DMS 273 (cell line): ENCODE data around the gene GNAI2.
"Not testable (repeated sequence)": the region's sequence is repeated elsewhere in the genome, so short reads cannot be mapped to it uniquely, and the experiment has no call there.

Experiments used
- DNase-seq: peaks from one replicate; lab custom pipeline; 2025; ENCODE audit not compliant: unreplicated experiment; lab: John Stamatoyannopoulos, UW

GNAI2 gene

GRCh38 chr3:50204804-50205412 is 31.1 kb upstream of the GNAI2 start, which contains the start of gene SLC38A3:
Gene SLC38A3, plus strand, starts transcription at chr3:50205271. Its CDS starts 8,929 bp downstream, at chr3:50214200.
- peak; percentile 62 for DNase-seq

DNA sequence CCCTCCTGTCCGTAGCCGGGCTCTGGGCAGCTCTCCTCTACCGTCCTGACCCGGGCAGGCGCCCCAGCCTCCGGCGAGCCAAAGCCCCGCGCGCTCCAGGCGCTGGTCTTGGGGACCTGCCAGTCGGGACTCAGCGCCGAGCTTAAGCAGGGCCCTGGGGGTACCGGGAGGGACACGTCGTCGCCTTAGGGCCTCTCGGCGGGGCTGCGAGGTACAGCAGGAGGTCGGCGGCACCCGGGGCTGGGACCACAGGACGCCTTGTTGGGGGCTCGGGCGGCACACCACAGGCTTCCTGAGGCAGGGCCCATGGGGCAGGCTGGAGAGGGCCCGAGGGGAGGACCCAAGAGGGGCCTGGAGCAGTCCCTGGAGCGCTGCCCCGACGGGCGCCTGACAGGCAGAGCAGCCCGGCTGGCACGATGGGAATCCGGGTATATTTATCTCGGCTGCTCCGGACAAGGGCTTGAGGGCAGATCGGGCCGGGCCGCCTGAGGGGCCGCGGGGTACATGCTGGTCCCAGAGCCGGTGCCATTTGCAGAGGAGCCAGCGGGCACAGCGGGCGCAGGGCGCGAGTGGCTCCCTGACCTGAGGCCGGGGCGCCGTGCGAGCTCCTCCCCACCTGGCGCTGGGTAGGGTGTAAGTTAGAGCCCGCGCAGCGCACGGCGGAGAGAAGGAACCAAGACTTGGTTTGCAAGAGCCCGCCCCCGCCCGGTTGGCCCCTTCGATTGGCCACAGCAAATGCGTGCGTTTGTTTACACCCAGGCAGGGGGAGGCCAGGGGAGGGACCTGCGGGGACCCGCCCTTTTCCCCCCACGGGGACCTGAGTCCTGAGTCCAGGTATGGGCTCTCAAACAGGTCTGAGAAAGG is 30.4 kb upstream of the GNAI2 start:
- peak; percentile 63 for DNase-seq

DNA sequence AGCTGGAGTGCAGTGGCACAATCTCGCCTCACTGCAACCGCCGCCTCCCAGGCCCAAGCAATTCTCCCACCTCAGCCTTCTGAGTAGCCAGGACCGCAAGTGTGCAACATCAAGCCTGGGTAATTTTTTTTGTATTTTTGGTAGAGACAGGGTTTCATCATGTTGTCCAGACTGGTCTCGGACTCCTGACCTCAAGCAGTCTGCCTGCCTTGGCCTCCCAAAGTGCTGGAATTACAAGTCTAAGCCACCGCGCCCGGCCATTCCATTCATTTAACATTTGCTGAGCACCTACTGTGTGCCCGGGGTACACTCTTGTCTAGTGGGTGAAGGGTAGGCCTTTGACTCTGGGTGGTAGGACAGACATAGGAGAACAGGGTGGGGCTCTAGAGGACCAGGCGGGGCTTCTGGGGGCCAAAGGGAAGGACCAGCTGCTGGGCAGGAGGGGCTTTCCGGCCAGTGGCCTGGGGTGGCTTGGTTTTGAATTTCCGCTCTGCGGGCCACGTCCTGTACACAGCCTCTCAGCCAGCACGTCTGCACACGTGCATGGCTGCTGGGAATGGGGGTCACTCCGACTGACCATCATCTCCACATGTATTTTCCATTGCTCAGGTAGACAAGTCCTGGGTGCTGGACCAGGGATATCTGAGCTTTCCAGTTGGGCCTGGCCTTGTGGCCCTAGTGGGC is 28.5 kb upstream of the GNAI2 start:
- DNase-seq: no peak

DNA sequence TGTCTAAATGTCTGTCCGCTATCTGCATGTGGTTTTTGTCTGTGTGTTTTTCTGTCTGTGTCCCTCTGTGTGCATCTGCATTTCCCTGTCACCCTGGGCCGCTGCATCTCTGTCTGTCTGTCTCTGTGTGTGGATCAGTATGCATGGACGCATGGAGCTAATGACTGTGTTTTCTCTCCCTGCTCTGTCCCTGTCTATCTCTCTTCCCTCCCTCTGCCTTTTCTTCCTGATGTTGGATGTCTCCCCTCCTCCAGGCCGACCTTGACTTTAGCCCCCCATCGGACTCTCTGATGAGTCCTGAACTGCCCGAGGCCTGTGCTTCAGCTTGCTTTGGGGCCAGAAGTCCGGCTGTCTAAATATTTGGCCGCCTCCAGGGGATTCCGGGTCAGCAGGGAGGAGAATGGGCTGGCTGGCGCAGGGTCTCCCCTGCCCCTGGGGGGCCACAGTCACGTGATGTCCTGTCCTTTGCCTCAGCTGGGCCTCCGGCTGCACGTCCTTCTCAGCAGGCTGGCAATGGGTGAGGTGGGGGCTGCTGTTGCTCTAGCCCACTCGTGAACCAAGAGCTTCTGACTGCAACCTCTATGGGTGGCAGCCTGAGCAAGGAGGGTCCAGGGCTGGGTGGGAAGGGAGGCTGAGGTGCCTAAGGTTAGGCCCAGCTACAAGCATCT is 27.2 kb upstream of the GNAI2 start:
- no peak for DNase-seq

GRCh38 chr3:50210176-50210509 is 25.9 kb upstream of the GNAI2 start:
- DNase-seq: no peak

- DNase-seq: no peak
Measured at GRCh38 chr3:50210510-50211367, 25.3 kb upstream of the GNAI2 start.

DNA sequence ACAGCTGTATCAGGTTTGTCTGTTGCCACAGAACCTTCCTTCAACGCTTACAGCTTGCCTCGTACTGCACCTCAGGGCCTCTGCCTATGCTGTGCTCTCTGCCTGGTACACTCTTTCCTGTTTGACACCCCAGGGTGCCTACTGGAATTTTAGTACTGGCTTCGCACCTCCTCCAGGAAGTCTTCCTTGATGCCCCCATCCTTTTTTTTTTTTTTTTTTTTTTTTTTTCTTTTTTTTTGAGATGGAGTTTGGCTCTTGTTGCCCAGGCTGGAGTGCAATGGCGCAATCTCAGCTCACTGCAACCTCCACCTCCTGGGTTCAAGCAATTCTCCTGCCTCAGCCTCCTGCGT is 24.7 kb upstream of the GNAI2 start:
- not testable (repeated sequence) for DNase-seq

DNA sequence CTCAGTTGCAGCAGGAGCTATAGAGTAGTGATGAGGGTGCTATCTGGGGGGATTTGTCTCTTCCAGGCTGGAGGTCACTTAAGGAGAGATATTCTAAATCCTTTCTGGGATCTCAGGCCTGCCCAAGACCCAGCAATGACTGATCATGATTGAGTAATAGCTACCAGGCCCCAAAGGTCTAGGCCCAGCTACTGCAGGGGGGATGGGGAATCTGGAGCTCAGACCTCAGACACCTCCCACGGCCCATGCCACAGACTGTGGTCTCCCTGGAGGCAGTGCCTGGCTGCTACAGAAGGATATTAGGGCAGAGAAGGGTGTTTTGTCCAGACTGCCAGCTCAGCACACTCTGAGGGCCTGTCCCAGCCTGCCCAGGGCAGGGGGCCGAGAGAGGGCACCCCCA is 24.1 kb upstream of the GNAI2 start:
- no peak for DNase-seq

DNA sequence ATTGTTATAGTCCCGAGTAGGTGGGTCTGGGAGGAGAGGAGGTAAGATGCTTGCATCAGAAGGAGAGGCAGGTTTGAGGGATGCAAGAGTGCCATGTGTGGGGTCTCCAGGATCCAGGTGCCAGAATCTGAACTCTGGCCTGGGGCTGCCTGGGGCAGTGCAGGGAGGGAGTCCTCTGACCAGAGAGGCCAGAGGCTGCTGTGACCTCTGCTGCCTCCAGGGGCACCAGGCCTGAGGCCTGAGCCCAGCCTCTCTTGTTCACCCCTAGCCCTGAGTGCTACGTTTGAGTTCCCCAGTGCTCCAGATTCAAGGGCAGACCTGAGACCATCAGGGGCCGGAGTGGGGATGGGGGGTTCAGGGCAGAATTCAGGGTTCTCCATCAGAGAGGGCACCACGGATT is 23.5 kb upstream of the GNAI2 start:
- no peak for DNase-seq

DNA sequence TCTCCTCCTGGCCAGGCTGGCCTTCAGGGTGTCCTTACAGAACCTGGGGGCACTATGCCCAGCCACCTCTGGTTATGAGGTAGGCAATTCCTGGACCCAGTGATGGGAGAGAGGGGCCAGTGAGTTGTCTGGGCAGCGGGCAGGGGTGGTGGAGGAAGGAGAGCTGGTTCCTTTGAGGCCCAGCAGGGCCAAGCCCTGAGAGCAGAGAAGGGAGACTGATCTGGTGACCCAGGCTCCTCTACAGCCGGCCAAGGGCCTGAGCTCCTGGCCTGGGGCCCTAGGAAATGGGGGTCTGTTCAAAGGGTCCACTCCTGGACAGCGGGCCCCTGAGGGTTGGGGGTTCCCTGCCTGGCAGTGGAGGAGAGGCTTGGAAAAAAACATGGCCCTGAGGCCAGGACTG is 23.0 kb upstream of the GNAI2 start:
- DNase-seq: no peak

DNA sequence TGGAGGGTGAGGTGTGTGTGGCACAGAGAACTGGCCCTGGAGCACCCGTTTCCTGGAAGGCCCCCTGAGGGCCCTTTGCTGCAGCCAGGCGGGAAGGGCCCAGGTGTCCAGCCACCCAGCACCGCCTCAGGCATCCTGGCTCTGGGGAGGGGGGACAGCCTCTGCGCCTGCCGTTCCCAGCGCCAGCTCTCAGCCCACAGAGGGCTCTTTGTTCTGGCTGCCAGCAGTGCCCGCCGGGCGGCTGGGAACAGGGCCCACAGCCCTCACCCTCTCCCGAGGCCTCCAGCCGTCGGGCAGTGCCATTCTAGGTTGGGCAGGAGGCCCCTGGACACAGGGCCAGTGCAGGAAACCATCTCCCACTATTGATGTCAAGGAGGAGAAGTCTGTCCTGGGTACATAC is 22.6 kb upstream of the GNAI2 start:
- no peak for DNase-seq

GRCh38 chr3:50214824-50215223 is 21.2 kb upstream of the GNAI2 start:
- DNase-seq: no peak

- no peak for DNase-seq
Measured at GRCh38 chr3:50215529-50215928, 20.5 kb upstream of the GNAI2 start.

- no peak for DNase-seq
Measured at GRCh38 chr3:50217681-50218080, 18.3 kb upstream of the GNAI2 start.

GRCh38 chr3:50218448-50218847 is 17.6 kb upstream of the GNAI2 start:
- DNase-seq: no peak

DNA sequence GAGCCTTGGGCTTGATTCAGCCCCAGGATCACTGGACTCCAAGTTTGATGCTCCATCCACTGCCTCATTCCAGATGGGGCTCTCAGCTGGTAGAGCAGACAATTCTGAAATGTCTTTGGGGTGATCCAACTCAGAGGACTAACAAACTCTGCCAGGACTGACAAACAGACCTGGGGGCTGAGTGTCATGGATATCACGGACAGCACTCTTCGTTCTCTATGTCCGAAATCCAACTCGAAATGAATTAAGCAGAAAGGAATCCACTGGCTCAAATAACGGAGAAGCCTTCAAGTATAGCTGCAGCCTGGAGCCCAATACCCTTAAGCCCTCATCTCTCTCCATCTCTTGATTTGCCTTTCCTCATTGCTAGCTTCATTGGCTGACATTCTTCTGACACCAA is 16.7 kb upstream of the GNAI2 start:
- DNase-seq: no peak

DNA sequence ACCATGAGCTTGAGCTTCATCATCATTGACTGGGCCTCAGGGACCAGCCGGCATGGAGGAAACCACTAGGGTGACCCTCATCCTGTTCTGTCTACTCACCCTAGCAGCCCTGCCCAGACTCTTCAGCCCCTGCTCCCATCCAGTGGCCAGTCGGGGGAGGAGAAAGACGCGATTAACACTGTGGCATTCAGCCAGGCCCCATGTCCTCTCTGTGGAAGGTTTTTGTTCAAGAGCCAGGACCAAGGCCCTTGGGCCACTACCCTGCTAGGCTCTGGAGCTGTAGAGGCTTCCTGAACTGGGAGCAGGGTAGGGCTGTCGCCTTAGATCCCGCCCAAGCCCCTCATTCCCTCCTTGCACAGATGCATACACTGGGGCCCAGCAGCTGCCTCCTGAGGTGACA is 15.9 kb upstream of the GNAI2 start:
- DNase-seq: no peak

- DNase-seq: no peak
Measured at GRCh38 chr3:50221051-50221410, 15.0 kb upstream of the GNAI2 start.

GRCh38 chr3:50221411-50222168 is 14.4 kb upstream of the GNAI2 start:
- DNase-seq: no peak

DNA sequence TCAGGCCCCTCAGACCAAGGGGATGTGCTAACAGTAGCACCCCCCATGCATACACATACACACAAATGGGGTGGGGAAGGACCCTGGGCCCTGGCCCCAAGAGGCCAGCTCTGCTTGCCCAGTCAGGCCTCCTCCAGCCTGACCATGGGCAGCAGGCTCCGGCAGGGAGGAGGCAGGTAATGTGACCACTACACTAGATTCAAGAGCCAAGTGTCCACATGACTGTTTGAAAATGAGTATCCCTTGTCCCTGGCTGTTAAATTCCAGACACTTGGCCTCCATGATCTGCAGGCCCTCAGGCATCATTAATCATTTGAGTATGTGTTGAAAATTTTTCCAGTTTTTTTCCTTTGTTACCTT is 13.9 kb upstream of the GNAI2 start:
- DNase-seq: no peak
